ENCODE measurements around the gene ZNF273.
"Not testable (repeated sequence)": the region's sequence is repeated elsewhere in the genome, so short reads cannot be mapped to it uniquely, and the experiment has no call there.

ZNF273 gene

DNA sequence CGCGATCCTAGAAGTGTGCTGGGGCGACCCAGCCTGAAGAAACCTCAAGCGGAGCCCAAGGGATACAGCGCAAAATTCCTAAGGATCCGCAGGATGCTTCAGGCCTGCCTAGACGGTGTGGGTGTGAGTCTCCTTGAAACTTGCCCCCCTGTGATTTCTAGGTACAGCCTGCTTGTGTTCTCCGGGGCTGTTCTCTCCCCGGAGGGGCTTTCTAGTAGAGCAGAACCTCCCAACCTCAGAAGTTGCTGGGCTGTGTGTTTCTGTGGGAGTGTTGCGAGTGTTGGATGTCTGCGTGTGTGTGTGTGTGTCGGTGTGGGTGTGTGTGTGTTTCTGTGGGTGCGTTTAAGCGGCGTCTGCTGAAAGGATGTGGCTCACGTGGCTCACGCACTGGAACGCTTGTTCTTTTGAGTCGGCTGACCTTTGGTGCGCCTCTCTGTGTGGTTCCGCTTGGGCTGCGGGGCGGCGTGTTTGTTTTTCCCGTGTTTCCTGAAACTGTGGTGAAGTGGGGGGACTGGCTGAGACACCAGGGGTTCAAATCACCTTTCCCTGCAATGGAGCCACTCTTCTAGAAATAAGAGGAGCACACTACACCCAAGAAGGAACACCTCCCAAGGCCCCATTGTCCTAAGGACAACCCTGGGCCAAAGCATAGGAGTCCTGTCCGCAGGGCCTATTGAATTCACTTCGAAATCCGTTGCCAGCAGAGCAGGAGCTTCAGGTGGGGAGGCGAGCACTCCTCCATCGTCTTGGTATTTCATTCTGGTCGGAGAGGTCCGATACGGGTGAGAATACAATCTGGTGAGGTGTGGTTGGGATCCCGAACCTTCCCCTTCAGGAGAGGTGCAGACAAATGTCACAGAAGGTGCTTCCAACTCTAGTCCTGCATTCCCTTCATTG lies 25.1 kb upstream of the ZNF273 start:
- DNase-seq, result no peak

DNA sequence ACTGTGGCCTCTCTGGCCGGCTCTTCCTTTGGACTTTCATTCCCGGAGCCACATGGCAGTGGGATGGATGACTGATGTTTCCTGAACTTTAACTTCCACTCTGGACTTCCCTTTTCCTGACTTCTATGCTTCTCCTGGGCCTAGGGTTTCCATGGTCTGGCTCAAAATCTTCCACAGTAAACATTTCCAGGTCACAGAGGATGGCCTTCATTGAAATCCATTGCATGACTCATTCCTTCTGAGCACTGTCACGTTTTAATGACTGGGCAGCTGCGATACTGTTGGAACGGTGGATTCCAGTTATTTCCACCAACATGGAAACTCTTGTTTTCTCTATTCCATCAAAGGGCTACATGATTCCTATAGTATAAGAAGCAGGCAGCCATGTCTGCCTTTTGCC lies 24.4 kb upstream of the ZNF273 start:
- DNase-seq, result no peak

DNA sequence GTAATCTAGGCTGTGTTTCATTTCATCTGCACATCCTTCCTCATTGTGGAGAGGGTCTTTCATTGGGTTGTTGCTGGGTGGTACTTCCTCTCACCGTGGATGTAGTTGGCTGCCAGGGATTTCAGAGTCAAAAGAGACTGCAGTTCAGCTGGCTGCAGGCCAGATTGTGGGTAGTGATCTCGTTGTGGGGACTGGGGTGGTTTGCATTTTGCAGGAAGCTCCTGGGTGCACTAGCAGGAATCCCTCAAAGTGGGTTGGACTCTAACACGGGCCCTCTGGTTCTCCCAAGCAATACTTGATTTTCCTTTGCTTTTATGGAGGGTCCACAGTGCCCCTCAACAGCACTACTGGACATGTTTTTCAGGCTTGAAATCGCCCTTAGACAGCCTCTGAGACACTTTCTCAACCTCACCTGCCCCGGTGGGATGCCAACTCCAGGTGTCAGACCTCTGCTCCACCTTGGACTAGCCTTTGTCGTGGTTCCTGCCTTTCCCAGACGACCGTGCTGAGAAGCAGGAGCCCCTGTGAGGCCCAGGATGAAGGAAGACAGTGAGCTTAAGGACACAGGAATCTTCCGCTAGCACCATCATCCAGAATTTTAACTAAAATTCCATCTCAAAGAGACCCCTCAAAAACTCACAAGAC lies 23.9 kb upstream of the ZNF273 start:
- no peak for DNase-seq

DNA sequence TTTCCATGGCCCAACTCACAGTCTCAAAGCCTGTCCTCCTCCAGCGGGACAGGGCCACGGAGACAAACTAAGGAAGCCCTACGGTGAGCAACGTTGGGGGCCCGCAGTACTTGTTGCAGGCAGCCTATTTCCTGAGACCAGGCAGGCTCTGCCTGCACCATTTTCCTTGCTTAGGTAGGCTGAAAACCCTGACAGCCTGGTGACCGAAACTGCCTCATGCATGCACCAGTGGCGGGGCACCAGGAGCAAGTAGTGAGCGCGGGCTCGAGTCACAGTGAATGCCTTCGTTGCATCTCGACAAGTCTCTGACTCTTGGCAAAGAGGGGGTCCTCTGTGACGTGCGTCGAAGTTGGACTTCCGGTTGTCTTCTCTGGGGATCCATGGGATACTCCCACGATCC lies 23.3 kb upstream of the ZNF273 start:
- DNase-seq, result no peak

DNA sequence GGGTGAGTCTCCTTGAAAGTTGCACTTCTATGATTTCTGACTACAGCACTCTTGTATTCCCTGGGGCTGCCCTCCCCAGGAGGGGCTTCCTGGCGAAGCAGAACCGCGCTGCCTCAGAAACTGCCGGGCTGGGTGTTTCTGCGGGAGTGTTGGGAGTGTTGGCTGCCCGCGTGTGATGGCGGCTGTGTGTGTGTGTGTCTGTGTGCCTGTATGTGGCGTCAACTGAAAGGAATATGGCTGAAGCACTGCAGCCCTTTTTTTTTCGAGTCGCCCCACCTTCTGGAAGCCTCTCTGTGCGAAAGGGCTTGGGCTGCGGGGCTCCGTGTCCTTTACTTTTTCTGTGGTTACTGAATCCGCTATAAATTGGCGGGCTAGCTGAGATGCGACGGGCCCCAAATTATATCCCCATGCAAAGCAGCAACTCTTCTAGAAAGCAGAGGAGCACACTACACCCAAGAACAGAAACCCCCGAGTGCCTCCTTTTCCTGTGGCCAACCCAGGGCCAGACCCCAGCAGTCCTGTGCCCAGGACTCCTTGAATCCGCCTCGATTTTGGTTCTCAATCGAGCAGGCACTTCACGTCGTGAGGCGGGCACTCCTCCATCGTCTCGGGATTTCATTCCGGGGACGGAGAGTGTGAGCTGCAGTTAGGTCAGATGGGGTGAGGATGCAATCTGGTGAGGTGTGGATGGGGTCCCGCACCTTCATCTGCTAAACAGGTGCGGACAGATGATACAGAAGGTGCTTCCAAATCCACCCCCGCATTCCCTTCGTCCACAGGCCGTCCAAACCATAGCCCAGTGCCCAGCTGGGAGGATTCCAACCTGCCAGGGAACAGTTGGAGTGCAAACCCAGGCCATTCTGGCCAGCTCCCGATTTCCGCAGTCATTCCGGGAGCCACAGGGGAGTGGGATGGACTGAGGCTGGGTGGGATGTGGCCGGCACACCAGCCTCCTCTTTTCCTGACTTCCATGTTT lies 22.5 kb upstream of the ZNF273 start:
- no peak for DNase-seq

DNA sequence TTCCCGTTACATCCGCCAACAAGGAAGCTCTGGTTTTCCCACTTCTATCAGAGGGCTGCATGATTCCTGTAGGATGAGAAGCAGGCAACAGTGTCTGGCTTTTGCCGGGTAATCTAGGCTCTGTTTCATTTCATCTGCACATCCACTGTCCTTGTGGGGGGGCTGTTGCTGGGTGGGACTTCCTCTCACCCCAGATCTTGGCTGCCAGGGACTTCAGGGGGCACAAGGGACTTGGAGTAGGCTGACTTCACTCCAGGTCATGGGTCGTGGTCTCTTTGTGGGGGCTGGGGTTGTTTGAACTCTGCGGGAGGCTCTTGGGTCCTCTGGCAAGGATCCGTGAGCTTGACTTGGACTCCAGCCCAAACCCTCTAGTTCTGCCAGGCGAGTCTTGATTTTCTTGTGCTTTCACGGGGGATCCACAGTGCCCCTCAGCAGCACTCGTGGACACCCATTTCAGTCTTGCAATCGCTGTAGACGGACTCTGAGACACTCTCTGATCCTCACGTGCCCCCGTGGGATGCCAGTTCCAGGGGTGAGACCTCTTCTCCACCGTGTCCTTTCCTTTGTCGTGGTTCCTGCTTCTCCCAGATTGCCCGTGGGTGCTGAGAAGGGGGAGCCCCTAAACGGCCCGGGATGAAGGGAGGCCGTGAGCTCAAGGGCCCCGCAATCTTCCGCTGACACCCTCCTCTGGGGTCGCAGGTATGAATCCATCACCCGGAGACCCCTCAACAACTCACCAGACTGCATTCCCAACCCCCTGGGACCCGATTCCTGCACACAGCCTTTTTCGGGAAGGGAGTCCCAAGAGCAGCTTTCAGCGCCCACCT lies 21.4 kb upstream of the ZNF273 start:
- no peak for DNase-seq

DNA sequence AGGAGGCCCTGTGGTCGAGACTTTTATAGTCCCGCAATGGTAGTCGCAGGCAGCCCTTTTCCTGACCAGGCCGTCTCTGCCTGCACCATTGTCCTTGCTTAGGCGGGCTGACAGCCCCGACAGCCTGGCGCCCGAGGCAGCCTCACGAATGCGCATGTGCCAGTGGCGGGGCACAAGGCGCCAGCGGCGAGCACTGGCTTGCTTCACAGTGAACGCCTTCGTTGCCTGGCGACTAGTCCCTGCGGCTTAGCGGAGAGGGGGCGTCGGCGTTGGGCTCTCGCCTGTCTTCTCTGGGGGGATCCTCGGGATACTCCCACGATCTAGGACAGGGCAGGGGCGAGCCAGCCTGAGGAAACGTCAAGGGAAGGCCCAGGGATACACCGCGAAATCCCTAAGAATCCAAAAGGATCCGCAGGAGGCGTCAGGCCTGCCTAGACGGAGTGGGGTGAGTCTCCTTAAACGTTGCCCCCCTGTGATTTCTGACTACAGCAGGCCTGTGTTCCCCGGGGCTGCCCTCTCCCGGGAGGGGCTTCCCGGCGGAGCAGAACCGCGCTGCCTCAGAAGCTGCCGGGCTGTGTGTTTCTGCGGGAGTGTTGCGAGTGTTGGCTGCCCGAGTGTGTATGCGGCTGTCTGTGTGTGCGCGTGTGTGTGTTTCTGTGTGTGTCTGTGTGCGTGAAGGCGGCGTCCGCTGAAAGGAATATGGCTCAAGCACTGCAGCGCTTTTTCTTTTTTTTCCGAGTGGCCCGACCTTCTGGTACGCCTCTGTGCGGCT lies 20.5 kb upstream of the ZNF273 start:
- DNase-seq, result no peak

DNA sequence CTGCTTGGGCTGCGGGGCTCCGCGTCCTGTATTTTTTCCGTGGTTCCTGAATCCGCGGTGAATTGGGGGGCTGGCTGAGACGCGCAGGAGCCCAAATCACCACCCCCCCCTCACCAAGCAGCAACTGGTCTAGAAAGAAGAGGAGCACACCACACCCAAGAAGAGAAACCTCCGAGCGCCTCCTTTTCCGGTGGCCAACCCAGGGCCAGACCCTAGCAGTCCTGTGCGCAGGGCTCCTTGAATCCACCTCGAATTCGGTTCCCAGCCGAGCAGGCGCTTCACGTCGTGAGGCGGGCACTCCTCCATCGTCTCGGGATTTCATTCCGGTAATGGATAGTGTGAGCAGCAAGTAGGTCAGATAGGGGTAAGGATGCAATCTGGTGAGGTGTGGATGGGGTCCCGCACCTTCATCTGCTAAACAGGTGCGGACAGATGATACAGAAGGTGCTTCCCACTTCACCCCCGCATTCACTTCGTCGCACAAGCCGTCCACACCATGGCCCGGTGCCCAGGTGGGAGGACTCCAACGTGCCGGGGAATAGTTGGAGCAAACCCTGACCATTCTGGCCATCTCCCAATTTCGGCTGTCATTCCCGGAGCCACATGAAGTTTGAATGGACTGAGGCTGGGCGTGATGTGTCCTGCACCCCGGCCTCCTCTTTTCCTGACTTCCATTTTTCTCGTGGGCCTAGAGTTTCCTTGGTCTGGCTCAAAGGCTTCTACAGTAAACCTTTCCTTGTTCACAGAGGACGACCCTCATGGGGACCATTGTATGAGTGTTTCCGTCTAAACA lies 19.8 kb upstream of the ZNF273 start:
- no peak for DNase-seq

DNA sequence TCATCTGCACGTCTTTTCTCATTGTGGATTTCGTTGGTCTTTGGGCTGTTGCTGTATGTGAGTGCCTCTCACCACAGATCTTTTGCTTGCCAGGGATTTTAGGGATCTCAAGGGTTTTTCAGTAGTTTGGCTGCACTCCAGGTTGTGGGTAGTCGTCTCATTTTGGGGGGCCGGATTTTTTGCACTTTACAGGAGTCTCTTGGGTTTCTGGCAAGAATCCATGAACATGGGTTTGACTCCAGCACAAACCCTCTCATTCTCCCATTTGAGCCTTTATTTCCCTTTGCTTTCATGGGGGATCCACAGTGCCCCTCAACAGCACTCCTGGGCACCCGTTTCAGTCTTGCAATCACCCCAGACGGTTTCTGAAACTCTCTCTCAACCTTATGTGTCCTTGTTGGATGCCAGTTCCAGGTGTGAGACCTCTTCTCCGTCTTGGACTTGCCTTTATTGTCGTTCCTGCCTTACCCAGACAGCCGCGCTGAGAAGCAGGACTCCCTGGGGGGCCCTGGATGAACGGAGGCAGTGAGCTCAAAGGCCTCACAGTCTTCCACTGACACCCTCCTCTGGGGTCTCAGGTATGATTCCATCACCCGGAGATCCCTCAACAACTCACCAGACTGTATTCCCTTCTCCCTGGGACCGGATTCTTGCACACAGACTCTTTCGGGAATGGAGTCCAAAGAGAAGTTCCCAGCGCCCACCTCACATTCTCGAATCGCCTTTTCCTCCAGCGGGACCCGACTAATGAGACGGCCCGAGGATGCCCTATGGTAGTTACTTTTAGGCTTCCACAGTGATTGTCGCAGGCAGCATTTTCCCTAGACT lies 18.8 kb upstream of the ZNF273 start:
- DNase-seq, result no peak

DNA sequence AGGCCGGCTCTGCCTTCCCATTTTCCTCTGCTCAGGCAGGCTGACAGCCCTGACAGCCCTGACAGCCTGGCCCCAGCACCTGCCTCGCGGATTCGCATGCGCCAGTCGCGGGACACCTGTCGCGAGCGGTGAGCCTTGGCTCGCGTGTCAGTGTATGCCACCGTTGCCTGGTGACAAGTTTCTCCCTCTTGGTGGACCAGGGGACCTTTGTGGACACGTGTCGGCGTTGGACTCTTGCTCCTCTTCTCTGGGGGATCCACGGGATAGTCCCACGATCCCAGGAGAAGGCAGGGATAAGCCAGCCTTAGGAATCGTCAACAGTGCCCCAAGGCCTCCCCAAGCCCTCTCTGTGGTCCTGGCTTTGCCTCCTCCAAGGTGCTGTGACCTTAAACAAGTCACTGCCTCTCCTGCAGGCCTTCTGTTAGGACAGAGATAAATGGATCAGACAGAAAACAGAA lies 18.1 kb upstream of the ZNF273 start:
- no peak for DNase-seq

DNA sequence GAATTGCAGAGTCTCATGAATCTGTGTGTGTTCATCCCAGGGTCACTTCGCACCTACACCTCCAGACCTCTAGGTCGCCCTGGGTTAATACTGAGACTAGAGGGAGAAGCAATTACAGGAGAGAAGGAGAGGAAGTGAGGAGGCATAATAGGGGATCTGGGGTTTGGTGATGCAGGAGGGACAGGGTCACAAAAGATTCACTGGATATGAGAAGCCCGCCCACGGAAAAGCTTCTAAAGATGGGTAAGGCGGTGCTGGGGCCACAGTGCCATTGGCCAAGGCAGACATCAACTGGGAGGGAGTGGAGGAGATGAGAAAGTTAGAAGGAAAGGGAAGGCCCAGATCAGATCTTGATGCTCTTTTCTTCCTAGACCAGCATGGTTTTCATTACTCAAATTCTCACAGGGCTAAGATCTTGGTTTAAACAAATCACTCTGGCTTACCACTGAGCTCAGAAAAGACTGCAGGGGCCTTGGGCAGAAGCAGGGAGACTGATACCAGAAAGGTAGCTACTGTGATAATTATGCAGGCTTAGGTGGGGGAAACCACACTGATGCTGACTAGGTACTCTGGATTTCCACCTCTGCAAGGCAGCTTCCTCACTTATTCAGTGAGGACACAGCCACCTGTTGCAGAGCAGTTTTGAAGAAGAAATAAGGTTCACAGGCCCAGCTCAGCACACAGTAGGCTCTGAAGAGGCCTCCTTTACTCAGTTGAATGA lies 17.4 kb upstream of the ZNF273 start:
- DNase-seq, result no peak

DNA sequence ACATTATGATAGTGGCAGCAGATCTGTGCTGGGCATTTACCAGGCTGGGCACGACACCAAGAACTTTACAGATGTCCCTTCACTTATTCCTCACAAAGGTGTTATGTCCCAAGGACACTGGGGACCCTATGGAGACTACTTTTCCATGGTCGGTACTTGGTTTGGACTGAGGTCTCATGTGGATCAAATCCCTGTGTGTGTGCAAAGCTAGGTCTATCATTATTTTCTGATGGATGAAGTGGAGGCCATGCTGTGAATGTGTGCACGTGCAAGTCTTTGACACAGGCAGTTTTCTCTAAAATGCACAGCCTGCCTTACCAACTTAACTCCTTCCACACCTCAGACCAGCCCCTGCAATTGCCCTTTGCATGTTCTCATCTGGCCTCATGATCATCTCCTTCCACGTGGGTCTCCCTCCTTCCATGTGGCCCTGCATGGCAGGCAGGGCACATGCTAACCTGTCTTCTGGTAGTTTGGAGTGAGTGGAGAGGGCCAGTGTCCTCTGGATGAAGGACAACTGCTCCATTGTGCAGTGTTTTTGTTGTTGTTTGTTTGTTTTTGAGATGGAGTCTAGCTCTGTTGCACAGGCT lies 16.0 kb upstream of the ZNF273 start:
- no peak for DNase-seq

DNA sequence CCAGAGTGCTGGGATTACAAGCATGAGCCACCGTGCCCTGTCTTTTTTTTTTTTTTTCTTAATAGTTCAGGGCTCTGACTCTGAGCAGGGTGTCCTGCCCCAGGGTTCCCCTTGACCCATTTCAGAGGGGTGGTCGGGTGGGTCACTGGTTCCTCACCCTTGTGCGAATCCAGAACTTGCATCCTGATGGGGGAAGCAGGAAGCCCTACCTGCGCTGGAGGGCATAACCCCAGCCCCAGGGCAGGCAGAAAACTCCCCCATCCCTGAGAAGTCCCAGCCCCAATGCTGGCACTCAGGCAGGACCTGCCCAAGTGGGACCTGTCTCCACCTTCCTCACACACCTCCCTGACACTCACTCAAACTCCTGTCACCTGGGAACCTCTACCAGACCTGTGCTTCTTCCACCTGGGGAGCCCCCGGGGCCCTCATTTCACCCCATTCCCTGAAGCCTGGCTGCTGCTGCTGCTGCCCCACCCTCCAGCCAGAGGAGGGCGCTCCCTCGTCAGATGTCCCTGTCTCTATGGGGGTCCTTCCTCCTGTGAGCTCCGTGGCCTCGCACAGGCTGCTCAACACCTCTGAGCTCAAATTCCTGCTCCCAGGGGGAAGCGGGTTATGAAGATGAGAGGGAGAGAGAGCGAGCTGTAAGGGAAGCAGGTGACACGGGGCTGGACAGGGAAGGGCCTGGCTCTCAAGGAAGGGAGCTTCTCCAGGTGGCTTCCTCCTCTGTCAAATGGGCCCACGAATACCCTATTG lies 15.1 kb upstream of the ZNF273 start:
- no peak for DNase-seq

DNA sequence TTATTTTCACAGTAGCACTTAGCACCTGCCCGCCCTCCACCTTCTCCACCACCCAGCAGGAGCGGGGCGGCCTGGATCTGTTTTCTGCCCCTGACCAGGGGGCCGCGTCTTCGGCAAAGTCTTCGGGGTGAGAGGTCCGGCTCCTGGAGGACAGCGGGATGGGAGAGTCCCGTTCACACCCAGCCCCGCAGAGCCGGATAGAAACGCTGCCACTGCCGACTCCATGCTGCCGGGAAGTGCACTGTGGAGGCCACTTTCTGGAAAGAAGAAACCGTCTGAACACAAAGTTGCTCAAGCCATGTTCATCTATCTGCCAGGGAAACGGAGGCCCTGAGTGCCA lies 14.5 kb upstream of the ZNF273 start:
- DNase-seq, result no peak

DNA sequence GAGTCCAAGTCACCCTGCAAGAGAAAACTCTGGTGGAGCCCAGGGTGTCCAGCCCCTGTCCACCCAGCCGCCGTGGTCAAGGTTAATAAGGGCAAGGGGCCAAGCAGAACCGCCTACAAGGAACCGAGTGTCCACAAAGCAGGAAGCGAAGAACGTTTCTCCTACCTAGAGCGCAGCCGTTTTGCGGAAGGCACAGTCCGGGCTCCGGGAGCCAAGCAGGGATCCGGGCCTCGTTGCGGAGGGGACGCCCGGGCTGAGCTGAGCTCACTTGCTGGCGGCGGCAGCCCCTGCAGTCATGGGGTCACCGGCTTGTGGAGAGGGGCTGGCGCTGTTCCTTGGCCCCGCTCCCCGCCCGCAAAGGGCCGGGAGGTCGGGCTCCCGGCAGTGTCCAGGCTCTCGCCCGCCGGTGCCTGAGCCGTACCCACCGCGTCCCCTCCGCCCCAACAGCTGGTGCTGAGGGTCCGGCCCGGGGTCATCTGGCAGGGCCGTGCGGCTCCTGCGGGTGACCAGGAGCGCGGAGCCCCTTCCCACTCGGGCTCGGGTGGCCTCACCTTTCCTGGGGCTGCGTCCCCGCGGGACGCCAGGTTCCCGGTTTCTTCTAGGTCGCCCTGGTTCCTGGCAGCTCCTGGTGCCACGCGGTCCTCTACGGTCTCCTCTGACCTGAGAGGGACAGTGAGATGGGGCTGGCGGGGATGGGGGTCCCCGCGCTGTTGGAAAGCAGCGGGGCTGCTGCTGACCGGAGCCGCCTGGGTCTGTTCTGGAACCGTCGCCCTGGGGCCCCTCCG lies 14.0 kb upstream of the ZNF273 start:
- DNase-seq, result no peak

DNA sequence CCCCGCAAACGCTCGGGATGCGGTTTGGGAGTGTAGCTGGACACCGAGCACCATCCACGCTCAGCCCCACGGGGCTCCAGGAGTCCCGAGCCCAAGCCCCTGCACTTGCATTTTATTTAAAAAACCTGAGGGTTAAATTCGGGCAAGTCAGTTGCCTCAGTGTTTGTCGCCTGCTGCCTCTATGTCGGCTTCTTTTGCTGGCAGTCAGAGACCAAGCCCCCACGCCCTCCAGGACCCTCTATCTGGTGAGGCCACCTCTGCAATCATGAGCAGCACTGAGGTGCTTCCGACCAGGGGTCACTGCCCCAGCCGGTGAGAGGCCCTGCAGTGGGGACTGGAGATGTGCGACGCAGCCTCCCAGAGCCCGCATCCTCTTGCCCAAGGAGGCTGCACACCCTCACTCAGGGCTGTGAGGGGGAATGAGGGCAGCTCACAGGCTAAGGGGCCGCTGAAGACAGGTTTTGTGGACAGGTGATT lies 13.3 kb upstream of the ZNF273 start:
- no peak for DNase-seq

DNA sequence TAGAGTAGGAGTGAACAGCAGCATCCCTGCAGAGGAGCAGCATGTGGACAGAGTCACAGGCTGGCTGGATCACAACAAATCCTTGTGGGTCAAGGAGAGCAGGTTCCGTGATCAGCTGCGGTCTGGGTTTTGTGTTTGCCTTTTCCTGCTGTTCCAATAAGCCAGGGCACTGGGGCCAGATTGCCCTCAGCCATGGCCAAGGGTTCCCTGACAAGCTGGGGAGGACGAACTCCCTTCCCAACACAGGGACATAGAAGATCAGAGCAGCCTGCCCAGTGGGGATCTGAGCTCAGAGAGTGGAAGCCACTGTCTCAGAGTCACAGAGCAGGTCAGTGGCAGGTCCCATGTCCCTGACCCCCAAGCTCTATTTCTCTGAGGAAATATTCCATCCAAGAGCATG lies 12.8 kb upstream of the ZNF273 start:
- DNase-seq, result not testable (repeated sequence)

Data from NCI-H1417 treated with DMSO at 0.1 percent for 48 hours (cell line).